Embryonic facial prominence (tissue), 1 donor: ENCODE results near the gene MARVELD2.
"Not testable (repeated sequence)": the region's sequence is repeated elsewhere in the genome, so short reads cannot be mapped to it uniquely, and the experiment has no call there.

ENCODE experiments used
- DNase-seq: peaks from one replicate; pipeline ENCODE4 v3.0.0-alpha.2; 2016; ENCODE audit errors: extremely low spot score

MARVELD2 gene

DNA sequence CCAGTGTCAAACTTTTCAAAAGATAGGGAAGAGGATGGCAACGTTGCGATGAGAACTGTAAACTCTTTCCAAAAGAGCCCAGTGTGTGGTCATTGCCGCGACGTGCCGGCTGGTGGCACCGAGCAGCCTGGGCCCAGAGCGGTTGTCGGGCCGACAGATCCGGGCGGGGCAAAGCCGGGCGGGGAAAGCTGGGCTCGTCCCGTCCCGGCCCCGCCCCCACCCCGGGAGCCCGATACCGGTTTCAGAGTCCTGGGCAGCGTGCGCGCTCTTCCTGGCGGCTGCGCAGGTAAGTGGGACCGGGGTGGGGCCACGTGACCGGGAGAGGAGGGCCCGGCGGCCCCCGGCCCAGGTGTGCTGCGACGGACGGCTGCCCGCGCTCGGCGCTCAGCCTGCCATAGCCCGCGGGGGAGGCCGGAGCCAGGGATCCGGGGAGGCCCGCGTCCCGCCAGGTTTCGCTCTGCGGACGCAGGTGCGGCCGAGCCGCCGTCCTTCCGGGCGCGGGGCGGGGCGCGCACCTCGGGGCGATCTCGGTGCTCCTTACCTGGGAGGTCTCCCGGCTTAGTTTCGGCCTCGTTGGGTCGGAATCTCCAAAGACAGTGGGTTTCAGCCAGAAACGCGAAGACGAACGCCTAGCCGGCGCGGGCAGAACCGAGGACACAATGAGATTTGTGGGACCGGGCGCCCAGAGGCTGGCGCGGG, at the start of gene MARVELD2:
Gene MARVELD2 (plus strand): TSS at position 232 of the 699 bp plus-strand sequence. CDS start 4,270 bp downstream, outside the sequence.
- no peak for DNase-seq

DNA sequence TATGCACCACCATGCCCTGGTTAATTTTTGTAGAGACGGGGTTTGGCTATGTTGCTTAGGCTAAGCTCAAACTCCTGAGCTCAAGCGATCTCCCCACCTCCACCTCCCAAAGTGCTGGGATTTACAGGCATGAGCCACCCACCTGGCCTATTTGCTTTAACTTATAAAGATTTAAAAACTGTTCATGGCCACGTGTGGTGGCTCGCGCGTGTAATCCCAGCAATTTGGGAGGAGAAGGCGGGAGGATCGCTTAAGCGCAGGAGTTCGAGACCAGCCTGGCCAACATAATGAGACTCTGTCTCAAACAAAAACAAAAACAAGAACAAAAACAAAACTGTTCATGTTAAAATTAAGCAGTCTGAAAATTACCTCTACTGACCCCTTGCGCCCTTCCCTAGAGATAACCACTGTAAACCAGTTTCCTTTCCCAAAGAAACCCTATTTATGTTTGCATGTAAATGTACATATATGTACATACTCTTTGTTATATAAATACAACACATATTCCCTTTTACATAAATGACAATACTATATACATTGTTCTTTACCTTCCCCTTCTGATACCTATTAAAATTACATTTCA, 47.1 kb upstream of the MARVELD2 start:
- no peak for DNase-seq

- no peak for DNase-seq
These were observed 46.2 kb upstream of the MARVELD2 start for GRCh38 chr5:69368458-69369339.

DNA sequence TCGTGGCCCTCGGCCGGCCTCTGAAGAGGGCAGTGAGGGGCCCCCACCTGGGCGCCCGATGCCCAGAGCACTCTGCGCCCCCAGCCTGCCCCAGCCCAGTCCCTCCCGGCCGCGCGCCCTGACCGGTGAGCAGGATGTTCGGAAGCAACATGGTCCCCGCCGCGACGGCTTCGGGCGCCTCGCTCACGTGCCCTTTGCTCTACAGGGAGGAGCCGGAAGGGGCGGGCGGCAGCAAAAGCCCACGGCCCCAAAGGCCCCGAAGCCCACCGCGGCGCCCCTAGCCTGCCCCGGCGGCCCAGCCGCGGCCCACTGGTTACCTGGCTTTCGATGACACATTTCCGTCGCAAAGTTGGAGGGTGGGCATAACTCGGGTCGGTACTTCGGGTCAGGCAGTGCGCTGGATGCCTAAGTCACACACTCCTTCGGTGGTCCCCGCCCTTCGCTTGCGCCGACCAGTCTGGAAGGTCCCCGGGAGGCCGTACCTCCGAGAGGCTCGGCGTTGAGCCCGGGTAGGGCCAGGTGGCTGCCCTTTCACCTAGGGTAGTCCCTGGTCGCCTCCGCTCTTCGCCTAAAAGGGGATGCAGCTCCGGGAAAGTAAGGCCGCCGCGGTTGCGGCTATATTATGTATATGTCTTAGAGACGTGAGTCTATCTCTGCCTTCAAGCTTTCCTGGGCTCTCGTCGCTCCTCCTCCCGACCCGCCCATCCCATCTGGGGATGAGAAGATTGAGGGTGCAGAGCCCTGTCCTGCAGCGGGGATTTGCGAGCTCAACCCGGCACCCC, 45.4 kb upstream of the MARVELD2 start, which contains the start of the genes AK6, RAD17 and TAF9:
Gene AK6 (minus strand): TSS at position 181 of the 782 bp plus-strand sequence. CDS start 30 bp downstream, at position 151.
Gene RAD17 (plus strand): TSS at position 479 of the 782 bp plus-strand sequence. CDS start 2,391 bp downstream, outside the sequence.
Gene TAF9 (minus strand): TSS at position 181 of the 782 bp plus-strand sequence. CDS start 3,783 bp downstream, outside the sequence.
- DNase-seq = peak; percentile 84

DNA sequence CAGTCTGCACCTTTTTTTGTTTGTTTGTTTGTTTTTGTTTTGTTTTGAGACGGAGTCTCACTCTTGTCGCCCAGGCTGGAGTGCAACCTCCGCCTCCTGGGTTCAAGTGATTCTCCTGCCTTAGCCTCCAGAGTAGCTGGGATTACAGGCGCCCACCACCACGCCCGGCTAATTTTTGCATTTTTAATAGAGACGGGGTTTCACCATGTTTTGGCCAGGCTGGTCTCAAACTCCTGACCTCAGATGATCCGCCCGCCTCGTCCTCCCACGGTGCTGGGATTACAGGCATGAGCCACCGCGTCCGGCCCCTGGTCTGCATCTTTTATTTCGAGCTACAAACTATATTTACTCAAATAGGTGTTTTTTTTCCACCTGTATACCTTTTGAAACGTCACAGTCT, 44.6 kb upstream of the MARVELD2 start:
- not testable (repeated sequence) for DNase-seq

GRCh38 chr5:69372394-69372793, 42.5 kb upstream of the MARVELD2 start:
- no peak for DNase-seq

- DNase-seq = no peak
These were observed 39.9 kb upstream of the MARVELD2 start for GRCh38 chr5:69374911-69375446.

- DNase-seq = no peak
These were observed 36.5 kb upstream of the MARVELD2 start for GRCh38 chr5:69378376-69378775.

GRCh38 chr5:69404659-69405330, 10.1 kb upstream of the MARVELD2 start:
- DNase-seq = no peak

DNA sequence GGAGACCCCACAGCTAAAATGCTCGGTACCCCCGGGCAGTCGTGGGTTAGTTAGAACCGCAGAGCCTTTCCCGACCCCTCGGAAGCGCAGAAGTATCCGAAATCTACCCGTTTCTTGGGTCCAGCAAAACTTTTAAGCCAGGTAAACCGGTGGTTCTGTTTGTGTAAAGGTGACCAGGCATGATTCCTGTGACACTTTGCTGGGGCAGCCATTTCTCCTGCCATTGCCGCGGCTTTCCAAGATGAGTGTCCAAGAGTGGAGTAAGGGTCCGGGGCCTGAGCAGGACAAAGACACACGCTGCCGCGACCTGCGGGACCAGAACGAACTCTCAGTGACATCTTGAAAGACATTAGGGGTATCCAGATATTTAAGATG, 655 bp downstream of the MARVELD2 start:
- no peak for DNase-seq

DNA sequence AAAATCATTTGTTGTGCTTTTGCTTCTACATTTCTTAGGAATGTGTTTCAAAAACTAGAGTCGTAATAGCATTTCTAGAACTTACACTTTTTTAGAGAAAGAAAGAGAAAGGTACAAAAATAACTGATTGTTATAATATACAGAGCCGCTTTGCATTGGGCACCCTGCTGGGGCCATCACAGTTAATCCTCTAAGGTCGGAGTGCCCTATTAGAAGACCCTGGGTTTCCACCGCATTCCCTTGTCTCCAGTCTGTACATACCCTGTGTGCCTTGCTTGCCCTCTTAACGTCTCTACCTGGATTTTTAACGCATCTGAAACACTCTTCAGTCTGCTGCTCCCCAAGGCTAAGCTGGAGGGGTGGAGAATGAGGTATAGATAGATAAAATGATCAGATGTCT, 1.3 kb downstream of the MARVELD2 start:
- DNase-seq = no peak

DNA sequence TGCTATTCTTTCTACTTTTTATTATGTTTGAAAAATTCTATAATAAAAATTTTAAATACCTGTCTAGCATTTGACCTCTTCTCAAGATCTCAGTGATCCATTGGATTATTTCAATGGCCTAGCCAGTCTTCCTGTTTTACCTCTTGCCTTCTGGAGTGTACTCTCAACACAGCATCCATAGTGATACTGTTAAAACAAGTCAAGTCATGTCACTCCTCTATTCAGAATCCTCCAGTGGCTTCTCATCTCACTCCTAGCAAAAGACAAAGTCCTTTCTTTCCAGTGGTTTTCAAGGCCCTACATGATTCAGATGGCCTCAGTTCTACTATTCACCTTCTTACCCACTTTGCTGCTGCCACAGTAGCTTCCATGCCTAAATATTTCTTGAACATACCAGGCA, 1.8 kb downstream of the MARVELD2 start:
- DNase-seq = no peak

DNA sequence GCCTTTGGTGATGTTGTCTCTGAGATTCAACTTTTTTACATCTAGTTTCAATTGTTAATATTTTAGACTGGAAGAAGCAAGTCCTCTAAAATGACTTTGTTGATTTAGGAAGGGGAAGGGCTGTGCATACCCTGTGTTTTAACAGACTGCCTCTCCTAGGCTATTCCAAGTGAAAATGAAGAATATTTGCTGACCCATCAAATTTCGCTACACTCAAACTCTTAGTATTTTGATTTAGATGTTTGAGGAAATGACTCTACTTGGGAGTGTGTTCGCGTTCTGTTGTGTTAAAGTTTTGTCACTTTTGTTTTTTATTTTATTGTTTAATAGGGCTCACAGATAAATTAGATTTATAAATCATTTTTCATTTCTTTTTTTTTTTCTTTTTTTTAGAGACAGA, 3.6 kb downstream of the MARVELD2 start:
- DNase-seq = no peak

GRCh38 chr5:69431424-69432303, 16.7 kb downstream of the MARVELD2 start:
- DNase-seq = no peak

- DNase-seq = no peak
These were observed 17.7 kb downstream of the MARVELD2 start for GRCh38 chr5:69432412-69433206.

DNA sequence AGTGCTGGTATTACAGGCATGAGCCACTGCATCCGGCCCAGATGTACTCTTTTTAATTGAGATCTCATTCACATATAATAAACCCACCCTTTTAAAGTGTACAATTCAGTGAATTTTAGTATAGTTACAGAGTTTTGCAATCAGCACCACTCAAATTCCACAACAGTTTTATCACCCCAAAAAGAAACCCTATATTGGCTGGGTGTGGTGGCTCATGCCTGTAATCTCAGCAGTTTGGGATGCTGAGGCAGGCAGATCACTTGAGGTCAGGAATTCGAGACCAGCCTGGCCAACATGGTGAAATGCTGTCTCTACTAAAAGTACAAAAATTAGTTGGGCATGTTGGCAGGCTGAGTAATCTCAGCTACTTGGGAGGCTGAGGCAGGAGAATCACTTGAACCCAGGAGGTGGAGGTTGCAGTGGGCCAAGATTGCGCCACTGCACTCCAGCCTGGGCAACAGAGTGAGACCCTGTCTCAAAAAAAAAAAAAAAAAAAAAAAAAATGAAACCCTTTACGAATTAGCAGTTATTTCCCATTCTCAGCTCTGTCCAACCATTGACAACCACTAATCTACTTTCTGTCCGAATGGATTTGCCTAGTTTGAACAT, 20.5 kb downstream of the MARVELD2 start:
- not testable (repeated sequence) for DNase-seq

DNA sequence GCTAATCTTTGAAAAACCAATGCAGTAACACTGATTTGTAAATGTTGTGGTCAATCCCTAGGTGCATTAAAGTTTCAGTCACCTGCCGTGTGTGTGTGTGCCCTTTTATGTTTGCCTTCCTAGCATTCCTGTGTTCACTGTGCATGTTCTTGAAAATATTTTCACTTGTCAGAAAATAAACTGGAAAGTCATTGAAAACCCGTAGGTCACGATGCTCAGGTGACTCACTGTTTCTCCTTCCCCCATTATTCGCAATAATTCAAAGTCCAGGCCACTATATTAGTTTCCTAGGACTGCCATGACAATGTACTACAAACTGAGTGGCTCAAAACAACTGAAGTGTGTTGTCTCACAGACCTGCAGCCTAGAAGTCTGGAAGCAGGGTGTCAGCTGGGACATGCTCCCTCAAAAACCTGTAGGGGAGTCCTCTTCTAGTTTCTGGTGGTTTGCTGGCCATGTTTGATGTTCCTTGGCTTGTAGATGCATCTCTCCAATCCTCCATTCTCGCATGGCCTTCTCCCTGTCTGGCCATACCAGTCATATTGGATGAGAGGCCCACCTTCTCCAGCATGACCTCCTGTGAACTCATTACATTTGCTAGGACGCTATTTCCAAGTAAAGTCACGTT, 29.3 kb downstream of the MARVELD2 start:
- no peak for DNase-seq

DNA sequence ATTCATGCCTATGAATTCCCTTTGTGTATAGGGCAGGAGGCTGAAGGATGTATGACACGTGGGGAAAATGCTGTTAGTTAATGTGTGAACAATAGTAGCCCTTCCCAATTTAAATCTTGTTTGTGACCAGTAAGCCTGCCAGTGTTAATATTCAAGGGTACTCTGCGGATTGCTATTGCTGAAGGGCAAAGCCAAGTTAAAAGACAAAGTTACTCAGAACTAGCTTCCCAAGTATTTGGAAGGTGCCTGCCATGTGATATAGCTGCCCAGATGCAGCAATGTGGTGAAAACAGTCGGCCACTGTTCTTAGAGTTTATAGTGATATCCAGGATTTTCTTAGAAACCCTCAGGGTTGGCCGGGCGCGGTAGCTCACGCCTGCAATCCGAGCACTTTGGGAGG, 34.6 kb downstream of the MARVELD2 start:
- DNase-seq = no peak
